Measurements from ENCODE around the gene TTC17. TPM values are rescaled to one million over a fixed set of nuclear protein-coding genes. Genes with fewer than 3 reads are reported as not detected.

The TTC17 gene
- total RNA-seq, 2 donors from 2014 or later = 69.1 to 95.9 TPM

- ATAC-seq (no peak), DNase-seq (ENCODE audit: low spot score in 2 of 2) (no peak)
- no peaks in the 10 kb centered on the region for H3K36me3 Mint-ChIP-seq
These were observed 173.3 kb downstream of the TTC17 start for GRCh38 chr11:43532041-43532440.

GRCh38 chr11:43537833-43538615 lies 179.3 kb downstream of the TTC17 start:
- DNase-seq (ENCODE audit: low spot score in 2 of 2) = no peak
- Mint-ChIP-seq H3K36me3 (peaks cover 0 to 4% of the 10 kb centered on the region in 2 donors), H3K9me3 (peaks cover 0 to 5% of the 10 kb centered on the region in 2 donors), H3K27ac (no peak overlapping the region)
- ATAC-seq = no peak

More at GRCh38 chr11:43532041-43532440, 173.3 kb downstream of the TTC17 start:
- H3K9me3 Mint-ChIP-seq = no peaks in the 10 kb centered on the region
- no peak overlapping the region for H3K27ac Mint-ChIP-seq

GRCh38 chr11:43541993-43542392 lies 183.3 kb downstream of the TTC17 start:
- Mint-ChIP-seq H3K9me3 (peaks cover 0 to 5% of the 10 kb centered on the region in 2 donors), H3K27ac (no peak overlapping the region), H3K36me3 (peaks cover 0 to 4% of the 10 kb centered on the region in 2 donors)
- DNase-seq (ENCODE audit: low spot score in 2 of 2) = no peak
- no peak for ATAC-seq

- Mint-ChIP-seq H3K27ac (no peak overlapping the region), H3K9me3 (peaks cover 0 to 5% of the 10 kb centered on the region in 2 donors), H3K36me3 (peaks cover 0 to 3% of the 10 kb centered on the region in 2 donors)
- DNase-seq (ENCODE audit: low spot score in 2 of 2) (no peak), ATAC-seq (no peak)
These were observed 184.3 kb downstream of the TTC17 start for GRCh38 chr11:43542750-43543712.

Other genes starting within 250 kb of the TTC17 start
- gene API5, start 46.9 kb upstream of the TTC17 start, total RNA-seq = 100 to 1,000 TPM in 1 of 2 donors, 10 to 100 TPM in 1; 93.1 to 130 TPM

Data from activated naive CD4-positive, alpha-beta T cell treated with anti-CD3 and anti-CD28 coated beads, Interleukin-2, amount 50 U/mL, for 72 hours (primary cell).